GM12865 (cell line): Measurements from ENCODE around the gene CCDC170.
"Not testable (repeated sequence)": the region's sequence is repeated elsewhere in the genome, so short reads cannot be mapped to it uniquely, and the experiment has no call there.

Experiments used
- DNase-seq: peaks from one replicate; pipeline ENCODE4 v3.0.0; 2010; ENCODE audit warnings: low read depth
- H3K4me3 ChIP-seq: 2 replicates; pipeline ENCODE4 v1.5.1; 2011; ENCODE audit warnings: mild to moderate bottlenecking, low read depth, low read length, control low read depth
- CTCF ChIP-seq: IDR thresholded peaks from 2 replicates; pipeline ENCODE4 v1.5.1; 2011; ENCODE audit warnings: low read length, control low read depth, low read depth, inconsistent platforms; ENCODE audit not compliant: insufficient read depth; ENCODE audit errors: missing control alignments

CCDC170 gene

GRCh38 chr6:151501511-151502136 lies 7.8 kb downstream of the CCDC170 start:
- DNase-seq, result no peak

GRCh38 chr6:151502499-151502898 lies 8.7 kb downstream of the CCDC170 start:
- no peak for TF ChIP-seq CTCF
- H3K4me3 ChIP-seq, result no peak overlapping the region
- DNase-seq, result no peak

More at GRCh38 chr6:151501511-151502136, 7.8 kb downstream of the CCDC170 start:
- no peak for TF ChIP-seq CTCF
- H3K4me3 ChIP-seq, result no peak overlapping the region

- no peak overlapping the region for H3K4me3 ChIP-seq
- no peak for TF ChIP-seq CTCF
- no peak for DNase-seq
Observed at GRCh38 chr6:151506761-151507160, 12.9 kb downstream of the CCDC170 start.

GRCh38 chr6:151509048-151509447 lies 15.2 kb downstream of the CCDC170 start:
- H3K4me3 ChIP-seq, result no peak overlapping the region
- TF ChIP-seq CTCF, result no peak
- DNase-seq, result no peak

- DNase-seq, result no peak
- no peak overlapping the region for H3K4me3 ChIP-seq
- TF ChIP-seq CTCF, result no peak
Observed at GRCh38 chr6:151512481-151512880, 18.7 kb downstream of the CCDC170 start.

GRCh38 chr6:151514000-151514730 lies 20.3 kb downstream of the CCDC170 start:
- TF ChIP-seq CTCF, result no peak
- no peak for DNase-seq

GRCh38 chr6:151518992-151519391 lies 25.2 kb downstream of the CCDC170 start:
- not testable (repeated sequence) for DNase-seq, H3K4me3 ChIP-seq

More at GRCh38 chr6:151514000-151514730, 20.3 kb downstream of the CCDC170 start:
- no peak overlapping the region for H3K4me3 ChIP-seq
